Stimulated activated CD4-positive, alpha-beta T cell treated with anti-CD3 and anti-CD28 coated beads, TNF-alpha, amount 100 ng/mL, for 4 hours (primary cell): ENCODE measurements around the gene PMM2.
"Not testable (repeated sequence)": the region's sequence is repeated elsewhere in the genome, so short reads cannot be mapped to it uniquely, and the experiment has no call there.

ENCODE experiments used
- DNase-seq, 3 experiments: peaks; one replicate each; pipeline ENCODE4 v3.0.0-alpha.2; 2020; ENCODE audit warnings: low read depth in 3 of 3

The PMM2 gene

GRCh38 chr16:8818504-8819270 is 21.0 kb downstream of the PMM2 start:
- DNase-seq = no peak

- no peak for DNase-seq
These were observed 21.9 kb downstream of the PMM2 start for GRCh38 chr16:8819411-8820034.

GRCh38 chr16:8822403-8822802 is 24.8 kb downstream of the PMM2 start:
- DNase-seq = no peak

- no peak for DNase-seq
These were observed 28.7 kb downstream of the PMM2 start for GRCh38 chr16:8826278-8826879.

GRCh38 chr16:8828541-8829165 is 31.0 kb downstream of the PMM2 start:
- DNase-seq = no peak

GRCh38 chr16:8831450-8831849 is 33.8 kb downstream of the PMM2 start:
- DNase-seq = no peak

GRCh38 chr16:8831871-8832716 is 34.5 kb downstream of the PMM2 start:
- no peak for DNase-seq

GRCh38 chr16:8832717-8833105 is 35.1 kb downstream of the PMM2 start:
- DNase-seq = no peak

GRCh38 chr16:8836797-8837196 is 39.2 kb downstream of the PMM2 start:
- DNase-seq = not testable (repeated sequence)

- not testable (repeated sequence) for DNase-seq
These were observed 40.0 kb downstream of the PMM2 start for GRCh38 chr16:8837594-8837993.

- DNase-seq = not testable (repeated sequence)
These were observed 44.4 kb downstream of the PMM2 start for GRCh38 chr16:8842016-8842415.

GRCh38 chr16:8843296-8843695 is 45.7 kb downstream of the PMM2 start:
- not testable (repeated sequence) for DNase-seq

- no peak for DNase-seq
These were observed 48.2 kb downstream of the PMM2 start for GRCh38 chr16:8845699-8846298.

- no peak for DNase-seq
These were observed 48.8 kb downstream of the PMM2 start for GRCh38 chr16:8846401-8846932.

GRCh38 chr16:8847145-8847544 is 49.5 kb downstream of the PMM2 start:
- no peak for DNase-seq

- DNase-seq = no peak
These were observed 50.0 kb downstream of the PMM2 start for GRCh38 chr16:8847623-8848022.

- DNase-seq = no peak
These were observed 50.7 kb downstream of the PMM2 start for GRCh38 chr16:8848231-8848938.

GRCh38 chr16:8848939-8849391 is 51.3 kb downstream of the PMM2 start:
- no peak for DNase-seq

- DNase-seq = no peak
These were observed 51.9 kb downstream of the PMM2 start for GRCh38 chr16:8849411-8850011.
